ENCODE data around the gene TUBA8. TPM values are rescaled to one million over a fixed set of nuclear protein-coding genes. Genes with fewer than 3 reads are reported as not detected.

TUBA8 gene
- polyA plus RNA-seq, 1 donor (not counting 4 experiments of a cell fraction or from before 2014, with no cell fraction given): 0.35 TPM

GRCh38 chr22:18100781-18101180 lies 9.8 kb upstream of the TUBA8 start:
- Histone ChIP-seq H3K79me2 (ENCODE audit: control insufficient read depth, insufficient read depth, low read length) (no peaks in the 10 kb centered on the region), H2AFZ (ENCODE audit: control insufficient read depth, low read length) (no peak overlapping the region), H3K9me1 (ENCODE audit: control insufficient read depth, extremely low read depth, insufficient read depth, low read length) (no peaks in the 10 kb centered on the region), H3K9me3 (ENCODE audit: control insufficient read depth, low read depth, low read length) (no peaks in the 10 kb centered on the region), H4K20me1 (ENCODE audit: control insufficient read depth, extremely low read depth, insufficient read depth, low read length) (no peaks in the 10 kb centered on the region), H3K4me2 (ENCODE audit: control insufficient read depth, extremely low read depth, insufficient read depth, low read depth, low read length) (no peak overlapping the region), H3K27me3 (ENCODE audit: control insufficient read depth, extremely low read depth, insufficient read depth, low read length) (no peaks in the 10 kb centered on the region), H3K27ac (ENCODE audit: control insufficient read depth, insufficient read depth, low read length) (no peak overlapping the region), H3K9ac (ENCODE audit: control insufficient read depth, extremely low read depth, insufficient read depth, low read length) (no peak overlapping the region), H3K36me3 (ENCODE audit: control insufficient read depth in 2 of 2, extremely low read depth in 1 of 2, insufficient read depth in 2 of 2, low read length in 2 of 2) (peaks cover 0 to 4% of the 10 kb centered on the region in 2 experiments), H3K4me1 (ENCODE audit: control insufficient read depth, extremely low read depth, insufficient read depth, low read length) (no peaks in the 10 kb centered on the region), H3K4me3 (ENCODE audit: control insufficient read depth in 2 of 3, extremely low read depth in 1 of 3, insufficient read depth in 2 of 3, low read depth in 1 of 3, low read length in 3 of 3) (no peak overlapping the region)
- dilution Hi-C loops (cut with MboI; ENCODE audit: extremely low pct_ligation_motif_present, low sequenced_read_pairs): no loop called here
- TF ChIP-seq EZH2 (IDR thresholded peaks at IDR 0.05; ENCODE audit: low read length) (no peak), CTCF (optimal IDR thresholded peaks at IDR 0.05 in 1 of 3, IDR thresholded peaks at IDR 0.05 in 1 of 3, conservative IDR thresholded peaks at IDR 0.05 in 1 of 3; ENCODE audit: extremely low read depth in 1 of 3, insufficient read depth in 2 of 3, low read length in 3 of 3) (no peak)
- FAIRE-seq (no peak), DNase-seq (ENCODE audit: low read depth, low spot score) (no peak)

- Histone ChIP-seq H3K79me2 (ENCODE audit: control insufficient read depth, insufficient read depth, low read length) (no peaks in the 10 kb centered on the region), H3K9ac (ENCODE audit: control insufficient read depth, extremely low read depth, insufficient read depth, low read length) (no peak overlapping the region), H3K36me3 (ENCODE audit: control insufficient read depth in 2 of 2, extremely low read depth in 1 of 2, insufficient read depth in 2 of 2, low read length in 2 of 2) (peaks cover 0 to 4% of the 10 kb centered on the region in 2 experiments), H3K9me1 (ENCODE audit: control insufficient read depth, extremely low read depth, insufficient read depth, low read length) (no peaks in the 10 kb centered on the region), H3K4me1 (ENCODE audit: control insufficient read depth, extremely low read depth, insufficient read depth, low read length) (no peaks in the 10 kb centered on the region), H3K27ac (ENCODE audit: control insufficient read depth, insufficient read depth, low read length) (no peak overlapping the region), H3K27me3 (ENCODE audit: control insufficient read depth, extremely low read depth, insufficient read depth, low read length) (no peaks in the 10 kb centered on the region), H3K4me2 (ENCODE audit: control insufficient read depth, extremely low read depth, insufficient read depth, low read depth, low read length) (no peak overlapping the region), H3K4me3 (ENCODE audit: control insufficient read depth in 2 of 3, extremely low read depth in 1 of 3, insufficient read depth in 2 of 3, low read depth in 1 of 3, low read length in 3 of 3) (no peak overlapping the region), H3K9me3 (ENCODE audit: control insufficient read depth, low read depth, low read length) (no peaks in the 10 kb centered on the region), H2AFZ (ENCODE audit: control insufficient read depth, low read length) (no peak overlapping the region), H4K20me1 (ENCODE audit: control insufficient read depth, extremely low read depth, insufficient read depth, low read length) (no peaks in the 10 kb centered on the region)
- dilution Hi-C loops (cut with MboI; ENCODE audit: extremely low pct_ligation_motif_present, low sequenced_read_pairs): no loop called here
- TF ChIP-seq EZH2 (IDR thresholded peaks at IDR 0.05; ENCODE audit: low read length): no peak
- TF ChIP-seq CTCF (optimal IDR thresholded peaks at IDR 0.05 in 1 of 3, IDR thresholded peaks at IDR 0.05 in 1 of 3, conservative IDR thresholded peaks at IDR 0.05 in 1 of 3; ENCODE audit: extremely low read depth in 1 of 3, insufficient read depth in 2 of 3, low read length in 3 of 3): no peak
- FAIRE-seq (no peak), DNase-seq (ENCODE audit: low read depth, low spot score) (no peak)
Measured at GRCh38 chr22:18101536-18101935, 9.1 kb upstream of the TUBA8 start.
